Measurements from ENCODE around the gene MYH10. TPM values are rescaled to one million over a fixed set of nuclear protein-coding genes. Genes with fewer than 3 reads are reported as not detected.

MYH10 gene
- total and polyA plus RNA-seq, 9 of the 15 experiments (the other 6 are each of a cell fraction or from before 2014, with no cell fraction given) = 16.3 to 95.3 (median 39.7) TPM

DNA sequence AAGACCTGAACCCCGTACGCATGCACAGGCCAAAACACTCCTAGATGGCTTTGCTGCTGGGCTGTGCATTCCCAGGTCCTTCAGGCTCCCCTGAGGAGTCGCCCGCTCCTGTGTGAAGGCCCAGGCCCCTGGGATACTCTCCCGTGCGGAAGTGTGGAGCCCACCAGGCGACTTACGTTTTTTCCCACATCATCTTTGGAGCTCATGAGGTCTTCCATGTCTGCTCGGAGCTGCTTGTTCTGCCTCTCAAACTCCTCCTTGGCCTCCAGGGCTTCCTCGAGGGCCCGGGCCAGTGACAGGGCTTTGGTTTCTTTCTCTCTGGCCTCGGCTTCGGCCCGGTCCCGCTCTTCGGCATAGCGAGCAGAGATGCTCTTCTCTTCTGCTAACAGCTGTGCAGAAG is 138.4 kb downstream of the MYH10 start (continued):
- TF ChIP-seq, protein P1, sequence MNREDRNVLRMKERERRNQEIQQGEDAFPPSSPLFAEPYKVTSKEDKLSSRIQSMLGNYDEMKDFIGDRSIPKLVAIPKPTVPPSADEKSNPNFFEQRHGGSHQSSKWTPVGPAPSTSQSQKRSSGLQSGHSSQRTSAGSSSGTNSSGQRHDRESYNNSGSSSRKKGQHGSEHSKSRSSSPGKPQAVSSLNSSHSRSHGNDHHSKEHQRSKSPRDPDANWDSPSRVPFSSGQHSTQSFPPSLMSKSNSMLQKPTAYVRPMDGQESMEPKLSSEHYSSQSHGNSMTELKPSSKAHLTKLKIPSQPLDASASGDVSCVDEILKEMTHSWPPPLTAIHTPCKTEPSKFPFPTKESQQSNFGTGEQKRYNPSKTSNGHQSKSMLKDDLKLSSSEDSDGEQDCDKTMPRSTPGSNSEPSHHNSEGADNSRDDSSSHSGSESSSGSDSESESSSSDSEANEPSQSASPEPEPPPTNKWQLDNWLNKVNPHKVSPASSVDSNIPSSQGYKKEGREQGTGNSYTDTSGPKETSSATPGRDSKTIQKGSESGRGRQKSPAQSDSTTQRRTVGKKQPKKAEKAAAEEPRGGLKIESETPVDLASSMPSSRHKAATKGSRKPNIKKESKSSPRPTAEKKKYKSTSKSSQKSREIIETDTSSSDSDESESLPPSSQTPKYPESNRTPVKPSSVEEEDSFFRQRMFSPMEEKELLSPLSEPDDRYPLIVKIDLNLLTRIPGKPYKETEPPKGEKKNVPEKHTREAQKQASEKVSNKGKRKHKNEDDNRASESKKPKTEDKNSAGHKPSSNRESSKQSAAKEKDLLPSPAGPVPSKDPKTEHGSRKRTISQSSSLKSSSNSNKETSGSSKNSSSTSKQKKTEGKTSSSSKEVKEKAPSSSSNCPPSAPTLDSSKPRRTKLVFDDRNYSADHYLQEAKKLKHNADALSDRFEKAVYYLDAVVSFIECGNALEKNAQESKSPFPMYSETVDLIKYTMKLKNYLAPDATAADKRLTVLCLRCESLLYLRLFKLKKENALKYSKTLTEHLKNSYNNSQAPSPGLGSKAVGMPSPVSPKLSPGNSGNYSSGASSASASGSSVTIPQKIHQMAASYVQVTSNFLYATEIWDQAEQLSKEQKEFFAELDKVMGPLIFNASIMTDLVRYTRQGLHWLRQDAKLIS (CRISPR knock-in tag; IDR thresholded peaks at IDR 0.05) = no peak
- TF ChIP-seq, protein P2, sequence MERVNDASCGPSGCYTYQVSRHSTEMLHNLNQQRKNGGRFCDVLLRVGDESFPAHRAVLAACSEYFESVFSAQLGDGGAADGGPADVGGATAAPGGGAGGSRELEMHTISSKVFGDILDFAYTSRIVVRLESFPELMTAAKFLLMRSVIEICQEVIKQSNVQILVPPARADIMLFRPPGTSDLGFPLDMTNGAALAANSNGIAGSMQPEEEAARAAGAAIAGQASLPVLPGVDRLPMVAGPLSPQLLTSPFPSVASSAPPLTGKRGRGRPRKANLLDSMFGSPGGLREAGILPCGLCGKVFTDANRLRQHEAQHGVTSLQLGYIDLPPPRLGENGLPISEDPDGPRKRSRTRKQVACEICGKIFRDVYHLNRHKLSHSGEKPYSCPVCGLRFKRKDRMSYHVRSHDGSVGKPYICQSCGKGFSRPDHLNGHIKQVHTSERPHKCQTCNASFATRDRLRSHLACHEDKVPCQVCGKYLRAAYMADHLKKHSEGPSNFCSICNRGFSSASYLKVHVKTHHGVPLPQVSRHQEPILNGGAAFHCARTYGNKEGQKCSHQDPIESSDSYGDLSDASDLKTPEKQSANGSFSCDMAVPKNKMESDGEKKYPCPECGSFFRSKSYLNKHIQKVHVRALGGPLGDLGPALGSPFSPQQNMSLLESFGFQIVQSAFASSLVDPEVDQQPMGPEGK (CRISPR knock-in tag; IDR thresholded peaks at IDR 0.05; ENCODE audit: borderline replicate concordance) = no peak
- TF ChIP-seq ZNF584 (CRISPR knock-in tag; IDR thresholded peaks at IDR 0.05; ENCODE audit: low read depth) (no peak), SETDB1 (IDR thresholded peaks at IDR 0.05; ENCODE audit: low read length) (no peak), HDAC6 (IDR thresholded peaks at IDR 0.05; ENCODE audit: low read depth, low read length) (no peak)
- TF ChIP-seq, protein P3, sequence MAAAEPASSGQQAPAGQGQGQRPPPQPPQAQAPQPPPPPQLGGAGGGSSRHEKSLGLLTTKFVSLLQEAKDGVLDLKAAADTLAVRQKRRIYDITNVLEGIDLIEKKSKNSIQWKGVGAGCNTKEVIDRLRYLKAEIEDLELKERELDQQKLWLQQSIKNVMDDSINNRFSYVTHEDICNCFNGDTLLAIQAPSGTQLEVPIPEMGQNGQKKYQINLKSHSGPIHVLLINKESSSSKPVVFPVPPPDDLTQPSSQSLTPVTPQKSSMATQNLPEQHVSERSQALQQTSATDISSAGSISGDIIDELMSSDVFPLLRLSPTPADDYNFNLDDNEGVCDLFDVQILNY (CRISPR knock-in tag; IDR thresholded peaks at IDR 0.05) = no peak
- TF ChIP-seq, protein P4, sequence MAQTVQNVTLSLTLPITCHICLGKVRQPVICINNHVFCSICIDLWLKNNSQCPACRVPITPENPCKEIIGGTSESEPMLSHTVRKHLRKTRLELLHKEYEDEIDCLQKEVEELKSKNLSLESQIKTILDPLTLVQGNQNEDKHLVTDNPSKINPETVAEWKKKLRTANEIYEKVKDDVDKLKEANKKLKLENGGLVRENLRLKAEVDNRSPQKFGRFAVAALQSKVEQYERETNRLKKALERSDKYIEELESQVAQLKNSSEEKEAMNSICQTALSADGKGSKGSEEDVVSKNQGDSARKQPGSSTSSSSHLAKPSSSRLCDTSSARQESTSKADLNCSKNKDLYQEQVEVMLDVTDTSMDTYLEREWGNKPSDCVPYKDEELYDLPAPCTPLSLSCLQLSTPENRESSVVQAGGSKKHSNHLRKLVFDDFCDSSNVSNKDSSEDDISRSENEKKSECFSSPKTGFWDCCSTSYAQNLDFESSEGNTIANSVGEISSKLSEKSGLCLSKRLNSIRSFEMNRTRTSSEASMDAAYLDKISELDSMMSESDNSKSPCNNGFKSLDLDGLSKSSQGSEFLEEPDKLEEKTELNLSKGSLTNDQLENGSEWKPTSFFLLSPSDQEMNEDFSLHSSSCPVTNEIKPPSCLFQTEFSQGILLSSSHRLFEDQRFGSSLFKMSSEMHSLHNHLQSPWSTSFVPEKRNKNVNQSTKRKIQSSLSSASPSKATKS (CRISPR knock-in tag; IDR thresholded peaks at IDR 0.05) = no peak
- TF ChIP-seq, protein P5, sequence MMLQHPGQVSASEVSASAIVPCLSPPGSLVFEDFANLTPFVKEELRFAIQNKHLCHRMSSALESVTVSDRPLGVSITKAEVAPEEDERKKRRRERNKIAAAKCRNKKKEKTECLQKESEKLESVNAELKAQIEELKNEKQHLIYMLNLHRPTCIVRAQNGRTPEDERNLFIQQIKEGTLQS (IDR thresholded peaks at IDR 0.05) = no peak
- TF ChIP-seq, protein P5 (CRISPR knock-in tag; conservative IDR thresholded peaks at IDR 0.05) = no peak
- TF ChIP-seq, protein P6, sequence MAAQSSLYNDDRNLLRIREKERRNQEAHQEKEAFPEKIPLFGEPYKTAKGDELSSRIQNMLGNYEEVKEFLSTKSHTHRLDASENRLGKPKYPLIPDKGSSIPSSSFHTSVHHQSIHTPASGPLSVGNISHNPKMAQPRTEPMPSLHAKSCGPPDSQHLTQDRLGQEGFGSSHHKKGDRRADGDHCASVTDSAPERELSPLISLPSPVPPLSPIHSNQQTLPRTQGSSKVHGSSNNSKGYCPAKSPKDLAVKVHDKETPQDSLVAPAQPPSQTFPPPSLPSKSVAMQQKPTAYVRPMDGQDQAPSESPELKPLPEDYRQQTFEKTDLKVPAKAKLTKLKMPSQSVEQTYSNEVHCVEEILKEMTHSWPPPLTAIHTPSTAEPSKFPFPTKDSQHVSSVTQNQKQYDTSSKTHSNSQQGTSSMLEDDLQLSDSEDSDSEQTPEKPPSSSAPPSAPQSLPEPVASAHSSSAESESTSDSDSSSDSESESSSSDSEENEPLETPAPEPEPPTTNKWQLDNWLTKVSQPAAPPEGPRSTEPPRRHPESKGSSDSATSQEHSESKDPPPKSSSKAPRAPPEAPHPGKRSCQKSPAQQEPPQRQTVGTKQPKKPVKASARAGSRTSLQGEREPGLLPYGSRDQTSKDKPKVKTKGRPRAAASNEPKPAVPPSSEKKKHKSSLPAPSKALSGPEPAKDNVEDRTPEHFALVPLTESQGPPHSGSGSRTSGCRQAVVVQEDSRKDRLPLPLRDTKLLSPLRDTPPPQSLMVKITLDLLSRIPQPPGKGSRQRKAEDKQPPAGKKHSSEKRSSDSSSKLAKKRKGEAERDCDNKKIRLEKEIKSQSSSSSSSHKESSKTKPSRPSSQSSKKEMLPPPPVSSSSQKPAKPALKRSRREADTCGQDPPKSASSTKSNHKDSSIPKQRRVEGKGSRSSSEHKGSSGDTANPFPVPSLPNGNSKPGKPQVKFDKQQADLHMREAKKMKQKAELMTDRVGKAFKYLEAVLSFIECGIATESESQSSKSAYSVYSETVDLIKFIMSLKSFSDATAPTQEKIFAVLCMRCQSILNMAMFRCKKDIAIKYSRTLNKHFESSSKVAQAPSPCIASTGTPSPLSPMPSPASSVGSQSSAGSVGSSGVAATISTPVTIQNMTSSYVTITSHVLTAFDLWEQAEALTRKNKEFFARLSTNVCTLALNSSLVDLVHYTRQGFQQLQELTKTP (IDR thresholded peaks at IDR 0.05; ENCODE audit: low read depth in 1 of 2, partially characterized antibody in 2 of 2) = no peak

Measured in K562 (cell line).